ENCODE data around the gene TMEM181. TPM values are rescaled to one million over a fixed set of nuclear protein-coding genes. Genes with fewer than 3 reads are reported as not detected.

TMEM181 gene
- total and polyA plus RNA-seq, 4 experiments from 2014 or later = 4.3 to 28.0 (median 17.1) TPM

DNA sequence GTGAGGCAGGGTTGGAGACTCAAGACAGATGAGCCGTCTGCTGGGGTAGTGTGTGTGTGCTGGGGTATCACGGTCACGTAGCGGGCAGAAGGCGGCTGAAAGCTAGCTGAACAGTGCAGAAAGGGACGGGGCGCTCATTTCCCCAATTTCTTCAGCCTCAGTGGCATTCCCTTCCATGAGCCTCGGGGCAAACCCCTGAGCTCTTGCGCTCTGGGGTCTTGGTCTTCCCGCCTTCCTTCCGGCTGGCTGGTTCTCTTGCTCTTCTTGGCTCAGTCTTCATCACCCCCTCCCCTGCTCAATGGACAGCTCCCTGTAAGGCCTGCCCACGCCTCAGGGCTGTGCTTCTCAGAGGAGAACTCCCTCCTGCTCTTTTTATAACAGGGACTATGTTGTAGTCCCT, 15.5 kb upstream of the TMEM181 start:
- H3K27ac Mint-ChIP-seq = peak overlapping the region in 1 of 7 donors; percentile 61
- H3K27me3 Mint-ChIP-seq = peaks cover 0 to under 1% of the 10 kb centered on the region in 2 donors
- Histone ChIP-seq H3K27ac (ENCODE audit: low read depth, low read length) (no peak overlapping the region), H3K9me3 (ENCODE audit: control insufficient read depth in 1 of 2, low read length in 2 of 2) (no peaks in the 10 kb centered on the region), H3K4me1 (ENCODE audit: insufficient read depth, low read length) (no peaks in the 10 kb centered on the region), H3K27me3 (ENCODE audit: insufficient read depth, low read length) (no peaks in the 10 kb centered on the region), H3K36me3 (ENCODE audit: insufficient read depth, low read length) (no peaks in the 10 kb centered on the region), H3K4me3 (ENCODE audit: low read length in 2 of 2) (no peak overlapping the region)
- intact Hi-C loops (cut with micrococcal nuclease) = no loop called here
- peaks cover 0 to 1% (median 0%) of the 10 kb centered on the region in 8 donors for H3K9me3 Mint-ChIP-seq
- no peak for DNase-seq
- ChIA-PET CTCF (ENCODE audit: partially characterized antibody) (no interaction called here), POLR2A (ENCODE audit: partially characterized antibody) (interaction anchor here (1.5 kb wide), 1 partner anchor 15 kb away, joined by 4 read pairs; the partner anchor contains the start of gene TMEM181)
- no peak overlapping the region for H3K4me3 Mint-ChIP-seq
- H3K4me1 Mint-ChIP-seq = no peaks in the 10 kb centered on the region
- no peaks in the 10 kb centered on the region for H3K36me3 Mint-ChIP-seq

GRCh38 chr6:158545043-158545966, 14.6 kb upstream of the TMEM181 start:
- no peaks in the 10 kb centered on the region for H3K36me3 Mint-ChIP-seq
- ChIA-PET CTCF (ENCODE audit: partially characterized antibody) (no interaction called here), POLR2A (ENCODE audit: partially characterized antibody) (no interaction called here)
- H3K9me3 Mint-ChIP-seq = peaks cover 0 to 1% (median 0%) of the 10 kb centered on the region in 8 donors
- Histone ChIP-seq H3K4me1 (ENCODE audit: insufficient read depth, low read length) (no peaks in the 10 kb centered on the region), H3K27me3 (ENCODE audit: insufficient read depth, low read length) (no peaks in the 10 kb centered on the region), H3K27ac (ENCODE audit: low read depth, low read length) (no peak overlapping the region), H3K9me3 (ENCODE audit: control insufficient read depth in 1 of 2, low read length in 2 of 2) (no peaks in the 10 kb centered on the region), H3K4me3 (ENCODE audit: low read length in 2 of 2) (no peak overlapping the region), H3K36me3 (ENCODE audit: insufficient read depth, low read length) (no peaks in the 10 kb centered on the region)
- peak overlapping the region in 1 of 7 donors; percentile 57 for H3K27ac Mint-ChIP-seq
- no peaks in the 10 kb centered on the region for H3K4me1 Mint-ChIP-seq
- no peak overlapping the region for H3K4me3 Mint-ChIP-seq
- intact Hi-C loops (cut with micrococcal nuclease) = no loop called here
- peaks cover 0 to 1% of the 10 kb centered on the region in 2 donors for H3K27me3 Mint-ChIP-seq
- DNase-seq = no peak

GRCh38 chr6:158548418-158549161, 11.3 kb upstream of the TMEM181 start:
- H3K4me3 Mint-ChIP-seq = no peak overlapping the region
- Histone ChIP-seq H3K36me3 (ENCODE audit: insufficient read depth, low read length) (no peaks in the 10 kb centered on the region), H3K9me3 (ENCODE audit: control insufficient read depth in 1 of 2, low read length in 2 of 2) (no peaks in the 10 kb centered on the region), H3K27me3 (ENCODE audit: insufficient read depth, low read length) (no peaks in the 10 kb centered on the region), H3K4me1 (ENCODE audit: insufficient read depth, low read length) (no peaks in the 10 kb centered on the region), H3K4me3 (ENCODE audit: low read length in 2 of 2) (no peak overlapping the region), H3K27ac (ENCODE audit: low read depth, low read length) (no peak overlapping the region)
- H3K27ac Mint-ChIP-seq = no peak overlapping the region
- H3K4me1 Mint-ChIP-seq = no peaks in the 10 kb centered on the region
- no peaks in the 10 kb centered on the region for H3K36me3 Mint-ChIP-seq
- no peak for DNase-seq
- intact Hi-C loops (cut with micrococcal nuclease) = no loop called here
- POLR2A ChIA-PET (ENCODE audit: partially characterized antibody) = no interaction called here
- CTCF ChIA-PET (ENCODE audit: partially characterized antibody) = interaction anchor here (1.2 kb wide), 1 partner anchor 95 kb away, joined by 3 read pairs; no protein-coding TSS in a partner anchor
- no peaks in the 10 kb centered on the region for H3K9me3 Mint-ChIP-seq
- H3K27me3 Mint-ChIP-seq = peaks cover 0 to 3% of the 10 kb centered on the region in 2 donors

DNA sequence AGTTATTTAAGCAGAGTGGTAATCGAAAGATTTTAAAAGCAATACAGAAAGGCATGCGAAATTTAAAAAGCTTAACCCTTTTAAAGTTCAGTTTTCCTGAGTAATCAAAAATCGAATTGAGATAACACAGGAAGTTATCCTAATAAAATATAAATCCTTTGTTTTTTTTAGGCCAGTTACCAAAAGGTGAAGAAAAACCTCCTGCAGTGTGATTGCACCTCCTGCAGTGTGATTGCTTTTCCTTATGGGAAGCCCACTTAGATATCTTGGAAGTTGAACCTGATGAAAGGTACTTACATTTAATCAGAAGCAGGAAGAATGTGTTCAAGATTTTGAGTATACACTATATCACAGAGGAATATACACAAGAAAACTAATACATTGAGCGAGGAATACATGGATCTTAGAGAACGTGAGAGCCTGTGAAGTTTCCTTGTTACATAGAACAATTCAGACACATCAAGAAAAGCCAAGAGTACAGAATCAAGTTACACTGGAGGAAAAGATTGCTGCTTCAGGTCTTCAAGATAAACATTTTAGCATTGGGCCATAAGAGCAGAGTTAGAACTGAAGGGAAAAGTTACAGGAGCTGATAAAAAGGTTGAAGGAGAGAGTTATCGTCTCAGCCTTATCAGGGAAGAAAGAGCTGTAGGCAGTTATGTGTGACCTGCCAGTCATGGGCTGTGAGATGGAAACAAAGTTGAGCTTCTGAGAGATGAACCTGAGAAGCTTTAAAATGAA, 7.7 kb upstream of the TMEM181 start:
- no peaks in the 10 kb centered on the region for H3K4me1 ChIP-seq (ENCODE audit: insufficient read depth, low read length)
- no peaks in the 10 kb centered on the region for H3K36me3 ChIP-seq (ENCODE audit: insufficient read depth, low read length)
- Mint-ChIP-seq H3K4me1 (peaks cover 0 to 4% (median 0%) of the 10 kb centered on the region in 4 donors), H3K27ac (no peak overlapping the region), H3K9me3 (no peaks in the 10 kb centered on the region), H3K27me3 (peaks cover 0 to 3% of the 10 kb centered on the region in 2 donors), H3K4me3 (no peak overlapping the region), H3K36me3 (no peaks in the 10 kb centered on the region)
- no peaks in the 10 kb centered on the region for H3K27me3 ChIP-seq (ENCODE audit: insufficient read depth, low read length)
- H3K27ac ChIP-seq (ENCODE audit: low read depth, low read length) = no peak overlapping the region
- POLR2A ChIA-PET (ENCODE audit: partially characterized antibody) = no interaction called here
- intact Hi-C loops (cut with micrococcal nuclease) = no loop called here
- CTCF ChIA-PET (ENCODE audit: partially characterized antibody) = interaction anchor here (1.0 to 1.3 kb wide), 2 partner anchors 13 to 15 kb away, joined by 3 to 4 read pairs; no protein-coding TSS in a partner anchor
- no peak for DNase-seq
- no peak overlapping the region for H3K4me3 ChIP-seq (ENCODE audit: low read length in 2 of 2)
- H3K9me3 ChIP-seq (ENCODE audit: control insufficient read depth in 1 of 2, low read length in 2 of 2) = no peaks in the 10 kb centered on the region

DNA sequence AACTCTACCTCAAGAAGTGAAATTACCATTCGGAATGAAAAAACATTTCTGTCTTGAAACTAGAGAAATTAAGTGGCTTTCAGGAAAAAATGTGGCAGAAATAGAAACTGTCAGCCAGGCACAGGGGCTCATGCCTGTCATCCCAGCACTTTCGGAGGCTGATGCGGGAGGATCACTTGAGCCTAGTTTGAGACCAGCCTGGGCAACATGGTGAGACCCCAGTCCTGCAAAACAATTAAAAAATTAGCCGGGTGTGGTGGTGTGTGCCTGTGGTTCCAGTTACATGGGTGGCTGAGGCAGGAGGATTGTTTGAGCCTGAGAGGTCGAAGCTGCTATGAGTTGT, 7.1 kb upstream of the TMEM181 start:
- peaks cover 0 to 4% (median 0%) of the 10 kb centered on the region in 4 donors for H3K4me1 Mint-ChIP-seq
- no peaks in the 10 kb centered on the region for H3K27me3 ChIP-seq (ENCODE audit: insufficient read depth, low read length)
- ChIA-PET CTCF (ENCODE audit: partially characterized antibody) (interaction anchor here (1.0 to 1.3 kb wide), 2 partner anchors 14 to 15 kb away, joined by 3 to 4 read pairs; no protein-coding TSS in a partner anchor), POLR2A (ENCODE audit: partially characterized antibody) (no interaction called here)
- H3K36me3 ChIP-seq (ENCODE audit: insufficient read depth, low read length) = no peaks in the 10 kb centered on the region
- H3K4me3 Mint-ChIP-seq = no peak overlapping the region
- H3K9me3 ChIP-seq (ENCODE audit: control insufficient read depth in 1 of 2, low read length in 2 of 2) = no peaks in the 10 kb centered on the region
- intact Hi-C loops (cut with micrococcal nuclease) = no loop called here
- H3K4me1 ChIP-seq (ENCODE audit: insufficient read depth, low read length) = no peaks in the 10 kb centered on the region
- H3K27ac ChIP-seq (ENCODE audit: low read depth, low read length) = no peak overlapping the region
- H3K27me3 Mint-ChIP-seq = peaks cover 0 to 3% of the 10 kb centered on the region in 2 donors
- H3K36me3 Mint-ChIP-seq = no peaks in the 10 kb centered on the region
- no peak overlapping the region for H3K4me3 ChIP-seq (ENCODE audit: low read length in 2 of 2)
- DNase-seq = no peak
- no peaks in the 10 kb centered on the region for H3K9me3 Mint-ChIP-seq
- no peak overlapping the region for H3K27ac Mint-ChIP-seq

DNA sequence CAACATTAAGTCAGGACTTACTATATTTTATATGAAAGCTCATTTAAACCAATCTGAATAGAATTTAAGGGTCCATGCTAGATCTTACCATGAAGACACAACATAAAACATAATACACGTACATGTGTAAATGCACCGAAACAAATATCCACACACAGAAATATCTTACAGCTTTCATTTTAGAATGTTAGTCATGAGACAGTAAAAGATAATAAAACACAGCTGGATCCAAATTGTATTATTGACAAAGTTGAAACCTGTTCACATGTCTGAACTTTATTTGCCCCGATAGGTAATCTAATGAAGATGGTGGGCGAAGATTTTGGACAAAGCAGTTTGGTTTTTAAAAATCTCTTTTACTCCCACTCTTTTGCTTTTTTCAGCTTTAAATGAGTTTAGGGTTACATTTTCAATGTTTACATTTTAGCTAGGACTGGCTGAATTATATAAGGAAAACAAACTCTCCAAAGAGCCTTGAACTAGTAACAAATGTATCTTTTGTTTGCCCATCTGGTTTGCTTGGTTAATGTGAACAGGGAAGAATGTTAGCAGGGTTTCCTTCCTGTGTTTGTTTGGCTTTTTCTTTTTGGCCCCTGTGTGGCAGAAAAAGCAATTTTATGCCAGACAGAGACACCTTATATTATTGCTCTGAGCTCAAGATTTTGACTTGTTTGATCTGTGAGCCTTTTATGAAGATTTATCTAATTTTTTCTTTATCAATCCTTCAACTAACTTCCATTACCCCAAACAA, 5.1 kb upstream of the TMEM181 start:
- Histone ChIP-seq H3K4me3 (ENCODE audit: low read length in 2 of 2) (no peak overlapping the region), H3K36me3 (ENCODE audit: insufficient read depth, low read length) (no peaks in the 10 kb centered on the region), H3K27me3 (ENCODE audit: insufficient read depth, low read length) (no peaks in the 10 kb centered on the region), H3K9me3 (ENCODE audit: control insufficient read depth in 1 of 2, low read length in 2 of 2) (no peaks in the 10 kb centered on the region), H3K4me1 (ENCODE audit: insufficient read depth, low read length) (peaks cover 7% of the 10 kb centered on the region), H3K27ac (ENCODE audit: low read depth, low read length) (no peak overlapping the region)
- no peak for DNase-seq
- Mint-ChIP-seq H3K27me3 (peaks cover 0 to 3% of the 10 kb centered on the region in 2 donors), H3K27ac (no peak overlapping the region), H3K36me3 (no peaks in the 10 kb centered on the region), H3K4me1 (peaks cover 3 to 8% (median 6%) of the 10 kb centered on the region in 4 donors), H3K9me3 (peaks cover 0 to 2% (median 0%) of the 10 kb centered on the region in 8 donors), H3K4me3 (no peak overlapping the region)
- ChIA-PET CTCF (ENCODE audit: partially characterized antibody) (interaction anchor here (1.5 to 1.6 kb wide), 2 partner anchors 105 to 334 kb away, joined by 3 to 5 read pairs; no protein-coding TSS in a partner anchor), POLR2A (ENCODE audit: partially characterized antibody) (interaction anchor here (1.0 kb wide), 1 partner anchor 12 kb away, joined by 3 read pairs; no protein-coding TSS in a partner anchor)
- intact Hi-C loops (cut with micrococcal nuclease) = no loop called here

Data from CD4-positive, alpha-beta memory T cell (primary cell).